ENCODE measurements around the gene SORD.

SORD gene

GRCh38 chr15:45114751-45115085, 91.7 kb downstream of the SORD start:
- no peak for DNase-seq

GRCh38 chr15:45115312-45115820, 92.4 kb downstream of the SORD start:
- DNase-seq: no peak

- no peak for DNase-seq
These were observed 93.0 kb downstream of the SORD start for GRCh38 chr15:45116006-45116481.

GRCh38 chr15:45116482-45117307, 93.7 kb downstream of the SORD start:
- DNase-seq: no peak

- no peak for DNase-seq
These were observed 94.5 kb downstream of the SORD start for GRCh38 chr15:45117308-45118130.

- DNase-seq: peak; percentile 8 to 95 (median 80)
These were observed 95.2 kb downstream of the SORD start for GRCh38 chr15:45118131-45118588.

GRCh38 chr15:45118996-45119395, 96.0 kb downstream of the SORD start:
- DNase-seq: no peak

- no peak for DNase-seq
These were observed 97.3 kb downstream of the SORD start for GRCh38 chr15:45120081-45120972.

- no peak for DNase-seq
These were observed 98.0 kb downstream of the SORD start for GRCh38 chr15:45121020-45121419.

- no peak for DNase-seq
These were observed 98.9 kb downstream of the SORD start for GRCh38 chr15:45121706-45122417.

- no peak for DNase-seq
These were observed 99.7 kb downstream of the SORD start for GRCh38 chr15:45122719-45123118.

GRCh38 chr15:45123397-45123796, 100.4 kb downstream of the SORD start:
- no peak for DNase-seq

- peak in 1 of 56 donors; percentile 29 for DNase-seq
These were observed 103.7 kb downstream of the SORD start for GRCh38 chr15:45126535-45127158.
